Panc1 (cell line): ENCODE measurements around the gene RBBP5. TPM values are rescaled to one million over a fixed set of nuclear protein-coding genes. Genes with fewer than 3 reads are reported as not detected.

Experiments
- ATAC-seq: fragments of 200-7000 bp; cut with Tn5 transposase; 2 replicates; pipeline ENCODE4 v1.9.1; 2020; ENCODE audit warnings: mild to moderate bottlenecking, moderate library complexity
- BruUV-seq: library from RNA; stranded (reverse); fragments of 400-500 nt; replicated peaks from 2 replicates; lab custom pipeline; 2021; lab: Mats Ljungman, UMichigan
- CTCF ChIA-PET: fragments of 300-600 bp; sonication (Branson Sonifier 250); formaldehyde crosslinking; loops from one replicate; lab custom pipeline; 2022; ENCODE audit warnings: antibody characterized with exemption; lab: Charles Lee
- POLR2A ChIA-PET: fragments of 300-600 bp; sonication (Branson Sonifier 250); formaldehyde crosslinking; loops from one replicate; lab custom pipeline; 2022; ENCODE audit warnings: antibody characterized with exemption; lab: Charles Lee
- DNase-seq: peaks from one replicate; pipeline ENCODE4 v3.0.0-alpha.2; 2010; ENCODE audit warnings: low read depth, low spot score
- H3K27ac ChIP-seq: 2 replicates; pipeline ENCODE4 v1.5.1; 2011; ENCODE audit warnings: mild to moderate bottlenecking, low read length, inconsistent platforms
- H3K27me3 ChIP-seq: fragments of 200-500 bp; sonication (Bioruptor generic); 2 replicates; pipeline ENCODE4 v1.6.0; 2014; ENCODE audit warnings: low read length, inconsistent platforms; ENCODE audit not compliant: control insufficient read depth, insufficient read depth
- H3K36me3 ChIP-seq: fragments of 200-500 bp; sonication (Bioruptor generic); 2 replicates; pipeline ENCODE4 v1.5.1; 2014; ENCODE audit warnings: inconsistent platforms, mild to moderate bottlenecking, low read length, moderate library complexity; ENCODE audit not compliant: control insufficient read depth, insufficient read depth
- H3K4me1 ChIP-seq: 2 replicates; pipeline ENCODE4 v1.5.1; 2011; ENCODE audit warnings: inconsistent platforms, mild to moderate bottlenecking, low read length, moderate library complexity; ENCODE audit not compliant: control insufficient read depth, insufficient read depth
- H3K4me3 ChIP-seq, 2 experiments: 2 replicates each; pipeline ENCODE4 v1.5.1; 2011 to 2012; ENCODE audit warnings: low read depth in 2 of 2, low read length in 2 of 2, mild to moderate bottlenecking in 2 of 2, inconsistent platforms in 1 of 2, moderate library complexity in 1 of 2
- H3K9me3 ChIP-seq: fragments of 200-500 bp; sonication (Bioruptor generic); 2 replicates; pipeline ENCODE4 v1.5.1; 2014; ENCODE audit warnings: low read depth, mild to moderate bottlenecking, inconsistent platforms, low read length, moderate library complexity; ENCODE audit not compliant: control insufficient read depth, insufficient read depth
- CTCF ChIP-seq: fragments of 450-650 bp; IDR thresholded peaks from 2 replicates; pipeline ENCODE4 v1.5.1; 2017; ENCODE audit warnings: mild to moderate bottlenecking
- POLR2AphosphoS5 ChIP-seq: IDR thresholded peaks from 2 replicates; pipeline ENCODE4 v1.6.1; 2012; ENCODE audit warnings: mild to moderate bottlenecking, low read depth, low read length, moderate library complexity
- REST ChIP-seq, 2 experiments: IDR thresholded peaks; 2 replicates each; pipeline ENCODE4 v1.6.1; 2011 to 2012; ENCODE audit warnings: low read depth in 2 of 2, control low read depth in 1 of 2, low read length in 1 of 2, mild to moderate bottlenecking in 1 of 2, moderate library complexity in 1 of 2; ENCODE audit not compliant: insufficient read depth in 1 of 2
- SIN3A ChIP-seq: IDR thresholded peaks from 2 replicates; pipeline ENCODE4 v1.6.1; 2012; ENCODE audit warnings: low read depth, mild to moderate bottlenecking, low read length, moderate library complexity, borderline replicate concordance; ENCODE audit not compliant: insufficient read depth
- TCF7L2 ChIP-seq: IDR thresholded peaks from 2 replicates; pipeline ENCODE4 v1.6.1; 2011; ENCODE audit warnings: mild to moderate bottlenecking, low read depth, low read length, inconsistent platforms
- in situ Hi-C: cut with HindIII; loops from 2 replicates; pipeline ENCODE4 v1.10.0; 2016; ENCODE audit warnings: low sequenced_read_pairs, low pct_unique_long_range_greater_than_20kb
- intact Hi-C: fragments of 100-400 bp; cut with micrococcal nuclease; formaldehyde crosslinking; loops from one replicate; pipeline ENCODE4 v1.10.0; 2022; ENCODE audit not compliant: unreplicated experiment
- total RNA-seq: library from RNA; stranded (reverse); gene quantifications from one replicate; pipeline ENCODE4 v1.2.1, GENCODE V29; 2021; ENCODE audit not compliant: unreplicated experiment

RBBP5 gene
- total RNA-seq, 1 experiment from 2014 or later: 22.2 TPM

GRCh38 chr1:205170532-205171269 is 48.9 kb upstream of the RBBP5 start:
- intact Hi-C loops: no loop called here
- POLR2A ChIA-PET: interaction anchor here (0.6 kb wide), 1 partner anchor 940 kb away, joined by 6 read pairs; no protein-coding TSS in a partner anchor
- BruUV-seq: no TSS peak

GRCh38 chr1:205169248-205169647 is 47.5 kb upstream of the RBBP5 start:
- no peaks in the 10 kb centered on the region for H3K9me3 ChIP-seq
- in situ Hi-C loops: no loop called here
- H3K4me1 ChIP-seq: no peaks in the 10 kb centered on the region
- H3K36me3 ChIP-seq: no peaks in the 10 kb centered on the region
- no peak for DNase-seq
- no peaks in the 10 kb centered on the region for H3K27me3 ChIP-seq
- CTCF ChIA-PET: no interaction called here
- H3K27ac ChIP-seq: no peak overlapping the region
- POLR2A ChIA-PET: no interaction called here
- no peak for ATAC-seq
- TF ChIP-seq SIN3A (no peak), CTCF (no peak), REST (IDR thresholded peaks at IDR 0.05; ENCODE audit: insufficient read depth in 1 of 2, low read depth in 2 of 2, low read length in 1 of 2) (no peak), POLR2AphosphoS5 (no peak), TCF7L2 (no peak)
- no TSS peak for BruUV-seq
- intact Hi-C loops: no loop called here
- H3K4me3 ChIP-seq: no peak overlapping the region

More at GRCh38 chr1:205170532-205171269, 48.9 kb upstream of the RBBP5 start:
- Histone ChIP-seq H3K27me3 (no peaks in the 10 kb centered on the region), H3K36me3 (no peaks in the 10 kb centered on the region), H3K9me3 (no peaks in the 10 kb centered on the region), H3K4me1 (peaks cover 6% of the 10 kb centered on the region), H3K4me3 (no peak overlapping the region), H3K27ac (no peak overlapping the region)
- ATAC-seq (no peak), DNase-seq (no peak)
- CTCF ChIA-PET: interaction anchor here (0.6 to 0.7 kb wide), 2 partner anchors 223 to 562 kb away, joined by 3 to 5 read pairs; no protein-coding TSS in a partner anchor
- in situ Hi-C loops: no loop called here
- no peak for TF ChIP-seq CTCF
- TF ChIP-seq REST (IDR thresholded peaks at IDR 0.05; ENCODE audit: insufficient read depth in 1 of 2, low read depth in 2 of 2, low read length in 1 of 2): no peak
- TF ChIP-seq SIN3A: no peak
